Neural cell (in vitro differentiated cells): ENCODE results near the gene LY6G5C. TPM values are rescaled to one million over a fixed set of nuclear protein-coding genes. Genes with fewer than 3 reads are reported as not detected.

Source experiments
- H2AFZ ChIP-seq: fragments of 200-600, 300-800 bp; sonication (generic), shearing (Covaris generic); 2 replicates; pipeline ENCODE4 v1.6.0; 2014; ENCODE audit warnings: low read depth, mild to moderate bottlenecking, antibody characterized with exemption, low read length, moderate library complexity
- H3F3A ChIP-seq: fragments of 200-600 bp; shearing (Covaris generic); 2 replicates; pipeline ENCODE4 v1.6.1; 2016; ENCODE audit warnings: mild to moderate bottlenecking, moderate library complexity, mixed read lengths, antibody characterized with exemption, low read length; ENCODE audit not compliant: insufficient read depth, poor library complexity, severe bottlenecking
- H3K27ac ChIP-seq: fragments of 200-600, 300-800 bp; sonication (generic), shearing (Covaris generic); 2 replicates; pipeline ENCODE4 v1.5.1; 2014; ENCODE audit warnings: mild to moderate bottlenecking, low read length, moderate library complexity
- H3K27me3 ChIP-seq: fragments of 300-800, 200-600 bp; sonication (generic), shearing (Covaris generic); 2 replicates; pipeline ENCODE4 v1.6.0; 2014; ENCODE audit warnings: mild to moderate bottlenecking, low read depth, low read length, moderate library complexity; ENCODE audit not compliant: insufficient read depth
- H3K36me3 ChIP-seq: fragments of 300-800, 200-600 bp; sonication (generic), shearing (Covaris generic); 2 replicates; pipeline ENCODE4 v1.5.1; 2014; ENCODE audit warnings: mild to moderate bottlenecking, antibody characterized with exemption, low read length, moderate library complexity; ENCODE audit not compliant: insufficient read depth
- H3K4me2 ChIP-seq: fragments of 300-800, 200-600 bp; sonication (generic), shearing (Covaris generic); 2 replicates; pipeline ENCODE4 v1.6.0; 2014; ENCODE audit warnings: mild to moderate bottlenecking, low read length
- H3K4me3 ChIP-seq: fragments of 300-800, 200-600 bp; sonication (generic), shearing (Covaris generic); 2 replicates; pipeline ENCODE4 v1.5.1; 2014; ENCODE audit warnings: mild to moderate bottlenecking, low read length, moderate library complexity
- H3K79me2 ChIP-seq: fragments of 200-600 bp; shearing (Covaris generic); replicated peaks from 2 replicates; pipeline ENCODE4 v1.6.0; 2014; ENCODE audit warnings: mild to moderate bottlenecking, low read length, moderate library complexity; ENCODE audit not compliant: insufficient read depth
- H3K9ac ChIP-seq: fragments of 300-800, 200-600 bp; sonication (generic), shearing (Covaris generic); 2 replicates; pipeline ENCODE4 v1.6.1; 2016; ENCODE audit warnings: mild to moderate bottlenecking, low read length, mixed read lengths
- H3K9me2 ChIP-seq: fragments of 200-600 bp; shearing (Covaris generic); 2 replicates; pipeline ENCODE4 v1.6.1; 2016; ENCODE audit warnings: mild to moderate bottlenecking, low read length, mixed read lengths; ENCODE audit not compliant: insufficient read depth
- H3K9me3 ChIP-seq: fragments of 200-600, 300-800 bp; sonication (generic), shearing (Covaris generic); 2 replicates; pipeline ENCODE4 v1.6.1; 2016; ENCODE audit warnings: mild to moderate bottlenecking, mixed run types, low read length, moderate library complexity, mixed read lengths
- H4K20me1 ChIP-seq: fragments of 200-600 bp; shearing (Covaris generic); 2 replicates; pipeline ENCODE4 v1.6.1; 2016; ENCODE audit warnings: mild to moderate bottlenecking, mixed run types; ENCODE audit not compliant: insufficient read depth
- CTCF ChIP-seq: fragments of 450-650 bp; IDR thresholded peaks from 2 replicates; pipeline ENCODE4 v1.5.1; 2014; ENCODE audit warnings: antibody characterized with exemption, mild to moderate bottlenecking, moderate library complexity; ENCODE audit not compliant: poor library complexity, severe bottlenecking
- EP300 ChIP-seq: fragments of 450-650 bp; conservative IDR thresholded peaks from 2 replicates; pipeline ENCODE4 v1.6.1; 2014; ENCODE audit warnings: antibody characterized with exemption, mild to moderate bottlenecking, moderate library complexity; ENCODE audit not compliant: poor library complexity, severe bottlenecking
- EZH2 ChIP-seq: fragments of 200-600, 300-800 bp; shearing (Covaris generic), sonication (generic); IDR thresholded peaks from 2 replicates; pipeline ENCODE4 v1.6.1; 2014; ENCODE audit warnings: antibody characterized with exemption, low read length, borderline replicate concordance, mild to moderate bottlenecking; ENCODE audit not compliant: insufficient read depth, poor library complexity, severe bottlenecking
- MXI1 ChIP-seq: fragments of 450-650 bp; conservative IDR thresholded peaks from 2 replicates; pipeline ENCODE4 v1.6.1; 2014; ENCODE audit warnings: antibody characterized with exemption, mild to moderate bottlenecking; ENCODE audit not compliant: poor library complexity, severe bottlenecking
- POLR2AphosphoS5 ChIP-seq: IDR thresholded peaks from 2 replicates; pipeline ENCODE4 v1.6.1; 2012
- RAD21 ChIP-seq: fragments of 450-650 bp; conservative IDR thresholded peaks from 2 replicates; pipeline ENCODE4 v1.6.1; 2014; ENCODE audit warnings: antibody characterized with exemption, mild to moderate bottlenecking, moderate library complexity
- REST ChIP-seq: IDR thresholded peaks from 2 replicates; pipeline ENCODE4 v1.6.1; 2012; ENCODE audit warnings: borderline replicate concordance
- SMC3 ChIP-seq: fragments of 450-650 bp; conservative IDR thresholded peaks from 2 replicates; pipeline ENCODE4 v1.6.1; 2014; ENCODE audit warnings: antibody characterized with exemption, mild to moderate bottlenecking, moderate library complexity; ENCODE audit not compliant: poor library complexity
- TAF1 ChIP-seq: IDR thresholded peaks from 2 replicates; pipeline ENCODE4 v1.6.1; 2012; ENCODE audit warnings: low read depth
- polyA plus RNA-seq: library from polyadenylated mRNA; depleted of rRNA; stranded (reverse); fragments of >200 nt; gene quantifications from 2 replicates; pipeline ENCODE4 v1.2.3, GENCODE V29; 2014

LY6G5C gene
- polyA plus RNA-seq, 1 donor from 2014 or later = 13.4 TPM

GRCh38 chr6:31654574-31655348, 26.1 kb downstream of the LY6G5C start:
- Histone ChIP-seq H3K36me3 (no peaks in the 10 kb centered on the region), H3K4me2 (no peak overlapping the region), H3K9ac (no peak overlapping the region), H3K27me3 (no peaks in the 10 kb centered on the region), H3K4me3 (no peak overlapping the region), H3K9me3 (no peaks in the 10 kb centered on the region), H3F3A (peaks cover 3% of the 10 kb centered on the region), H2AFZ (no peak overlapping the region), H3K9me2 (no peaks in the 10 kb centered on the region), H3K27ac (no peak overlapping the region), H4K20me1 (no peaks in the 10 kb centered on the region), H3K79me2 (peaks cover 26% of the 10 kb centered on the region)
- TF ChIP-seq EZH2 = no peak
- TF ChIP-seq CTCF = no peak
- TF ChIP-seq MXI1 = no peak
- TF ChIP-seq TAF1 = no peak
- TF ChIP-seq POLR2AphosphoS5 = no peak
- TF ChIP-seq REST = no peak
- no peak for TF ChIP-seq RAD21
- no peak for TF ChIP-seq SMC3
- no peak for TF ChIP-seq EP300

- Histone ChIP-seq H2AFZ (peak overlapping the region; percentile 66), H3K9ac (peak overlapping the region; percentile 90), H4K20me1 (no peaks in the 10 kb centered on the region), H3K79me2 (peaks cover 30% of the 10 kb centered on the region), H3K4me3 (peak overlapping the region; percentile 72), H3K9me2 (no peaks in the 10 kb centered on the region), H3K27ac (peak overlapping the region; percentile 98), H3K27me3 (no peaks in the 10 kb centered on the region), H3K36me3 (no peaks in the 10 kb centered on the region), H3F3A (peaks cover 3% of the 10 kb centered on the region), H3K9me3 (no peaks in the 10 kb centered on the region), H3K4me2 (peak overlapping the region; percentile 95)
- TF ChIP-seq RAD21 (peak; percentile 15), REST (peak; percentile 3), TAF1 (no peak), CTCF (peak; percentile 56), EZH2 (no peak), MXI1 (peak; percentile 82), EP300 (no peak)
Observed at GRCh38 chr6:31652925-31653724, 27.7 kb downstream of the LY6G5C start.
